Mucosa of rectum (tissue), 2 donors: ENCODE measurements around the gene DAPP1.

ENCODE experiments used
- H3K27ac ChIP-seq, 2 donors: one replicate each; pipeline ENCODE4 v1.7.0; 2013; ENCODE audit warnings: inconsistent platforms in 2 of 2, low read depth in 2 of 2, low read length in 2 of 2
- H3K27me3 ChIP-seq, 2 donors: one replicate each; pipeline ENCODE4 v1.7.0; 2013; ENCODE audit warnings: low read length in 2 of 2; ENCODE audit not compliant: control insufficient read depth in 2 of 2, insufficient read depth in 2 of 2
- H3K36me3 ChIP-seq, 2 donors: one replicate each; pipeline ENCODE4 v1.7.0; 2013; ENCODE audit warnings: low read length in 2 of 2; ENCODE audit not compliant: control insufficient read depth in 2 of 2, insufficient read depth in 2 of 2
- H3K4me1 ChIP-seq, 2 donors: one replicate each; pipeline ENCODE4 v1.7.0; 2013; ENCODE audit warnings: low read length in 2 of 2, mild to moderate bottlenecking in 1 of 2; ENCODE audit not compliant: control insufficient read depth in 2 of 2, insufficient read depth in 2 of 2
- H3K4me3 ChIP-seq, 2 donors: one replicate each; pipeline ENCODE4 v1.7.0; 2013; ENCODE audit warnings: low read length in 2 of 2
- H3K9ac ChIP-seq, 2 donors: one replicate each; pipeline ENCODE4 v1.7.0; 2013; ENCODE audit warnings: low read length in 2 of 2, low read depth in 1 of 2, mild to moderate bottlenecking in 1 of 2
- H3K9me3 ChIP-seq, 2 donors: one replicate each; pipeline ENCODE4 v1.7.0; 2013; ENCODE audit warnings: low read length in 2 of 2; ENCODE audit not compliant: control insufficient read depth in 2 of 2
- donor health status: healthy.
- donor health status: Normal muscosa, but diverticular disease.

The DAPP1 gene

GRCh38 chr4:99891351-99891750, 74.7 kb downstream of the DAPP1 start:
- peaks cover 7 to 9% of the 10 kb centered on the region in 2 donors for H3K36me3 ChIP-seq
- no peaks in the 10 kb centered on the region for H3K9me3 ChIP-seq
- H3K9ac ChIP-seq, result no peak overlapping the region
- no peaks in the 10 kb centered on the region for H3K27me3 ChIP-seq
- H3K4me3 ChIP-seq, result no peak overlapping the region
- H3K27ac ChIP-seq, result no peak overlapping the region
- H3K4me1 ChIP-seq, result peaks cover 10% of the 10 kb centered on the region in 2 donors

- Histone ChIP-seq H3K9me3 (no peaks in the 10 kb centered on the region), H3K36me3 (peaks cover 2 to 5% of the 10 kb centered on the region in 2 donors), H3K27ac (no peak overlapping the region), H3K4me1 (peaks cover 10% of the 10 kb centered on the region in 2 donors), H3K27me3 (no peaks in the 10 kb centered on the region), H3K9ac (peak overlapping the region in 1 of 2 donors; percentile 90), H3K4me3 (peak overlapping the region in 1 of 2 donors; percentile 97)
Measured at GRCh38 chr4:99893029-99893428, 76.4 kb downstream of the DAPP1 start.

DNA sequence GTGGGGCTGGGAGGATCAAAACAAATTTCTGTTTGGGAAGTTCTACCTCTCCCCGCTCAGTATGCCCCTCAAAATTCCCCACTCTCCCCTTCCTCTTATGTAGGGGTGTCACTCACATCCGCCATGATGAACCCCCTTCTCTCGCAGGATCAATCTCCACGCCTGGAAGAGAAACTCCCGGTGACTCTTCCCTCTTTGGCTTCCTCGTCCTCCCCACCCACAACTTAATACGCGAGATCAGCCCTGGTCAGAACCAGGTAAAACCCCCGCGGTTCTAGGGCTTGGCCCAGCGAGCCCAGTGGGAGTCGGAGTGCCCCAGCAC, 77.2 kb downstream of the DAPP1 start:
- peak overlapping the region; percentile 87 to 93 for H3K27ac ChIP-seq
- H3K4me1 ChIP-seq, result peaks cover 10% of the 10 kb centered on the region in 2 donors

DNA sequence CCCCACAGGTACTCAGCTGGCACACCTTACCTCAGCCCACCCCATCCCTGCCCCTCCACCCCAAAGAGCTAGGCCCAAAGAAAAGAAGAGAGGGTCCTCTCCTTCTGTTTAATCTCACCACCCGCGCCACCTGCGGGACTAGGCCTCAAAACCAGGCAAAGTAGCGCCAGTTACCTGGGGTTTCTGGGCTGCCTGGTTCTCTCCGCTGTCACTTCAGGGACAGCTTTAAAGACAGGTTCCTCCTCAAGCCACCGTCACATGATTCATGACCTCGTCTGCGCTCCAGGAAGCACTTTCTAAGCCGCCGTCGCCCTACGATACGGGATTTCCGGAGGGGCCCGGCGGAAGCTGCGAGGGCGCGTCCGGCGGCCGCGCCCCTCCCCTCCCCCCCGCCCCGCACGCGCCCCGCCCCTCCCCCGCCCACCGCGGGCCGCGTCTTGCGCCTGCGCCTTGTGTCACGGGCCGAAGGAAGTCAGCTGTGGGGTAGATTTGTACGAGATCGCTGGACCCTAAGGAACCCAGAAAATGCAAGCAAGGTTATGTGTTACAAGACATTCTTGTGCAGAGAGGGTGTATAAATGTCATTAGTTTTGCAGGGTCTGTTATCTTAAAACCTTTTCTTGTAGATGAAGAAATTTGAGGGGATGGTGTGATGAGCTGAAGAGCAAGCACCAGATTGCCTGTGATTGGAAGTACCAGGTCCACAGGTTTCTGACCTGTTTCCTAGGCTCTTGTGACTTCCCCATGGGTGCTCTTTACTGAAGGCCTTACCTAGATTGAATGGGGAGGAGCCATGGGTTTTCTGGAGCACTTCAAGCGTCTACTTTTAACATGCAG, 77.8 kb downstream of the DAPP1 start, which contains the start of gene LAMTOR3:
Gene LAMTOR3 (minus strand): TSS at position 267 of the 837 bp plus-strand sequence. CDS start 464 bp downstream, outside the sequence.
- H3K4me1 ChIP-seq, result peaks cover 10% of the 10 kb centered on the region in 2 donors

More for the DNA sequence above, 77.2 kb downstream of the DAPP1 start:
- peak overlapping the region; percentile 90 to 96 for H3K9ac ChIP-seq
- peak overlapping the region; percentile 87 to 97 for H3K4me3 ChIP-seq
- H3K36me3 ChIP-seq, result peaks cover 2 to 5% of the 10 kb centered on the region in 2 donors
- no peaks in the 10 kb centered on the region for H3K9me3 ChIP-seq
- H3K27me3 ChIP-seq, result no peaks in the 10 kb centered on the region

DNA sequence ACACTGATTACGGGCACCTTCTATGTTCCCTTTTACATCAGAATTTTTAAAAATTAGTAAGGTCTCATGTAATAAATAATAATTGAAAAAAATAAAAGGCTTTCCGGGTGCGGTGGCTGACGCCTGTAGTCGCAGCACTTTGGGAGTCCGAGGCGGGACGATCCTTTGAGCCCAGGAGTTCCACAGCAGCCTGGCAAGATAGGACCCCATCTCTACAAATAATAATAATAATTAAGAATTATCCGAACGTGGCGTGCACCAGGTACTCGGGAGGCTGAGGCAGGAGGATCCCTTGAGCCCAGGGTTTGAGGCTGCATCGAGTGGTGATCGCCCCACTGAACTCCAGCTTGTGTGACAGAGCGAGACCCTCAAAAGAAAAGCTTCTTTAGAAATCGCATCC, 78.4 kb downstream of the DAPP1 start:
- Histone ChIP-seq H3K4me3 (peak overlapping the region; percentile 70 to 85), H3K9ac (peak overlapping the region in 1 of 2 donors; percentile 25), H3K27me3 (no peaks in the 10 kb centered on the region), H3K4me1 (peaks cover 10% of the 10 kb centered on the region in 2 donors), H3K9me3 (no peaks in the 10 kb centered on the region), H3K27ac (peak overlapping the region; percentile 57 to 74), H3K36me3 (peaks cover 2 to 3% of the 10 kb centered on the region in 2 donors)

More for the DNA sequence above, 77.8 kb downstream of the DAPP1 start, which contains the start of gene LAMTOR3:
- no peaks in the 10 kb centered on the region for H3K27me3 ChIP-seq
- H3K9ac ChIP-seq, result peak within 1 kb of the TSS; percentile 90 to 96
- H3K27ac ChIP-seq, result peak within 1 kb of the TSS; percentile 87 to 93
- H3K9me3 ChIP-seq, result no peaks in the 10 kb centered on the region
- peak within 1 kb of the TSS; percentile 87 to 97 for H3K4me3 ChIP-seq
- H3K36me3 ChIP-seq, result peaks cover 2% of the 10 kb centered on the region in 2 donors

DNA sequence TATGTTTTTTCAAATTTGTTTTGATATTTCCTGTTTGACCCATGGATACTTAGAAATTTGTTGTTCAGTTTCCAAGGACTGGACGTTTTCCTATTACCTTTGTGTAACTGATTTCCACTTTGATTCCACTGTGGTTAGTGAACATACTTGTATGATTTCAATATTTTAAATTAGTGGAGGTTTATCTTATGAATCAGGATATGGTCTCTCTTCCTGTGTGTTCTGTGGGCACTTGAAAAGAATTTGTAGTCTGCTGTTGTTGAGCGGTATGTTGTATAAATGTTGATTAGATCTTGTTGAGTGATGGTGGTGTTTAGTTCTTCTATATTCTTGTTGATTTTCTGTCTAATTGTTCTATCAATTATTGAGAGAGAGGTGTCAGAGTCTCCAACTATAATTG, 98.8 kb downstream of the DAPP1 start:
- H3K4me1 ChIP-seq, result peaks cover 0 to 4% of the 10 kb centered on the region in 2 donors
- H3K27me3 ChIP-seq, result no peaks in the 10 kb centered on the region
- H3K9me3 ChIP-seq, result no peaks in the 10 kb centered on the region
- H3K4me3 ChIP-seq, result no peak overlapping the region
- peaks cover 2 to 7% of the 10 kb centered on the region in 2 donors for H3K36me3 ChIP-seq
- no peak overlapping the region for H3K9ac ChIP-seq
- no peak overlapping the region for H3K27ac ChIP-seq

GRCh38 chr4:99917575-99917974, 100.9 kb downstream of the DAPP1 start:
- Histone ChIP-seq H3K9me3 (no peaks in the 10 kb centered on the region), H3K4me1 (peaks cover 0 to 4% of the 10 kb centered on the region in 2 donors), H3K27me3 (no peaks in the 10 kb centered on the region), H3K9ac (no peak overlapping the region), H3K4me3 (no peak overlapping the region), H3K36me3 (peaks cover 3 to 11% of the 10 kb centered on the region in 2 donors), H3K27ac (peak overlapping the region in 1 of 2 donors; percentile 61)

GRCh38 chr4:99918656-99919055, 102.0 kb downstream of the DAPP1 start:
- Histone ChIP-seq H3K9ac (peak overlapping the region in 1 of 2 donors; percentile 56), H3K4me1 (peaks cover 0 to 4% of the 10 kb centered on the region in 2 donors), H3K4me3 (peak overlapping the region in 1 of 2 donors; percentile 37), H3K27me3 (no peaks in the 10 kb centered on the region), H3K27ac (peak overlapping the region; percentile 61 to 88), H3K36me3 (peaks cover 10 to 14% of the 10 kb centered on the region in 2 donors), H3K9me3 (no peaks in the 10 kb centered on the region)
